Vagina (tissue), 2 donors: ENCODE data around the gene WASF3. TPM values are rescaled to one million over a fixed set of nuclear protein-coding genes. Genes with fewer than 3 reads are reported as not detected.

ENCODE experiments used
- DNase-seq, 2 donors: peaks; one replicate each; pipeline ENCODE4 v3.0.0-alpha.2; 2017; ENCODE audit errors: extremely low spot score in 2 of 2
- H3K27ac ChIP-seq: fragments of 200-600 bp; sonication (generic); one replicate; pipeline ENCODE4 v1.5.1; 2019
- H3K27me3 ChIP-seq: fragments of 200-600 bp; sonication (generic); one replicate; pipeline ENCODE4 v1.5.1; 2019
- H3K36me3 ChIP-seq, 2 donors: fragments of 200-600 bp; sonication (generic); one replicate each; pipeline ENCODE4 v1.5.1; 2017 to 2019
- H3K4me1 ChIP-seq: fragments of 200-600 bp; sonication (generic); one replicate; pipeline ENCODE4 v1.5.1; 2019
- H3K4me3 ChIP-seq, 2 donors: fragments of 200-600 bp; sonication (generic); 1 replicate in 1 of 2; 2 replicates in 1 of 2; pipeline ENCODE4 v1.5.1; 2016 to 2019
- H3K9me3 ChIP-seq: fragments of 200-600 bp; sonication (generic); one replicate; pipeline ENCODE4 v1.5.1; 2019
- CTCF ChIP-seq, 3 experiments: fragments of 450-650 bp in 2 of 3; fragments of 200-600 bp in 1 of 3; sonication (generic) in 1 of 3; IDR thresholded peaks; one replicate each; pipeline ENCODE4 v1.5.1; 2017 to 2019; ENCODE audit warnings: antibody characterized with exemption in 3 of 3, mild to moderate bottlenecking in 2 of 3, moderate library complexity in 2 of 3
- POLR2A ChIP-seq, 2 donors: fragments of 450-650 bp; IDR thresholded peaks; one replicate each; pipeline ENCODE4 v1.6.1; 2017; ENCODE audit warnings: antibody characterized with exemption in 2 of 2, mild to moderate bottlenecking in 2 of 2, moderate library complexity in 2 of 2
- POLR2AphosphoS5 ChIP-seq, 2 donors: sonication (generic); formaldehyde crosslinking; IDR thresholded peaks; one replicate each; pipeline ENCODE4 v1.9.0; 2017; ENCODE audit warnings: antibody characterized with exemption in 2 of 2, mild to moderate bottlenecking in 2 of 2, low read depth in 1 of 2; ENCODE audit not compliant: insufficient read depth in 1 of 2
- intact Hi-C: fragments of 100-400 bp; cut with DNase I; formaldehyde crosslinking; loops from one replicate; pipeline ENCODE4 v1.15.1; 2023
- total RNA-seq: library from RNA; depleted of rRNA; stranded (reverse); fragments of >200 nt; gene quantifications from one replicate; pipeline ENCODE4 v1.2.3, GENCODE V29; 2016

WASF3 gene
- total RNA-seq, 1 donor from 2014 or later = 20.4 TPM

GRCh38 chr13:26616126-26616525 is 58.6 kb downstream of the WASF3 start:
- no peak overlapping the region for H3K27ac ChIP-seq
- TF ChIP-seq POLR2AphosphoS5 (IDR thresholded peaks at IDR 0.05; ENCODE audit: insufficient read depth in 1 of 2, low read depth in 1 of 2) (no peak), POLR2A (IDR thresholded peaks at IDR 0.05) (no peak), CTCF (IDR thresholded peaks at IDR 0.05) (no peak)

GRCh38 chr13:26618726-26619125 is 61.2 kb downstream of the WASF3 start:
- TF ChIP-seq CTCF (IDR thresholded peaks at IDR 0.05) (no peak), POLR2A (IDR thresholded peaks at IDR 0.05) (no peak), POLR2AphosphoS5 (IDR thresholded peaks at IDR 0.05; ENCODE audit: insufficient read depth in 1 of 2, low read depth in 1 of 2) (no peak)
- H3K27me3 ChIP-seq = no peaks in the 10 kb centered on the region
- H3K4me3 ChIP-seq = no peak overlapping the region
- no peaks in the 10 kb centered on the region for H3K4me1 ChIP-seq
- intact Hi-C loops = no loop called here
- no peak overlapping the region for H3K27ac ChIP-seq
- no peaks in the 10 kb centered on the region for H3K9me3 ChIP-seq
- DNase-seq = no peak
- no peaks in the 10 kb centered on the region for H3K36me3 ChIP-seq

More at GRCh38 chr13:26616126-26616525, 58.6 kb downstream of the WASF3 start:
- Histone ChIP-seq H3K4me1 (no peaks in the 10 kb centered on the region), H3K4me3 (no peak overlapping the region), H3K36me3 (no peaks in the 10 kb centered on the region), H3K9me3 (no peaks in the 10 kb centered on the region), H3K27me3 (no peaks in the 10 kb centered on the region)
- intact Hi-C loops = no loop called here
- DNase-seq = no peak

GRCh38 chr13:26619358-26619757 is 61.9 kb downstream of the WASF3 start:
- intact Hi-C loops = no loop called here
- H3K4me1 ChIP-seq = no peaks in the 10 kb centered on the region

DNA sequence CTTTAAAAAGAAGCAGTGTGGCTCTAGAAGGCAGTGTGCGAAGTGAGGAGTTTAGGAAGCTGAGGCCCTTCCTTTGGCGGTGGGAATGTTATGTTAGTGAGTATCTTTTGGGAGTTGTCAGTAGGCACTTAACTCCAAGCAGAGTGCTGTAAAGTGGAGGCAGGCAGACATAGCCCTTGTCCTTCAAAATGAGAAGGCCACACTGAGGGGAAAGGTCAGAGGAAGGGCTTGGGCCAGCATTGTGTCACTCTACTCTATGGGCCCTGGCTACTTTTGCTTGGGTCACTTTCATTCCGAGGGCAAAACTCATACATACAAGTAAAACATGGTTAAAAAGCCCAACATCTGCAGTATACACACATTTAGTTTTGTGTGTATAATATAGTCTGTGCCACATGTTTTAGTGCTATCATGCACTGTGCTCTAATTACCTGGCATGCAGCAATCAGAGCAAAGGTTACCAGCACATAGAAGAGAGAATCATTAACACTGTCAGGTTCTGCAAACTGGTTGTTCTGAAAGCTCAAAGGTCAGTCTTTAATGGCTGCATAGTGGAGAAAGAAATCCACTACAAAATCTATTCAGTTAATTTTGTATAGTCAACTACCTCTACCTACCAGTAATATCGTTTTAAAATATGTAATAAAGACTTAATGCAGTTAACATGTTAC is 64.4 kb downstream of the WASF3 start:
- no peaks in the 10 kb centered on the region for H3K4me1 ChIP-seq
- H3K9me3 ChIP-seq = peaks cover 4% of the 10 kb centered on the region
- TF ChIP-seq CTCF (IDR thresholded peaks at IDR 0.05) = no peak
- H3K27me3 ChIP-seq = no peaks in the 10 kb centered on the region
- H3K4me3 ChIP-seq = no peak overlapping the region
- H3K27ac ChIP-seq = no peak overlapping the region
- intact Hi-C loops = no loop called here
- H3K36me3 ChIP-seq = no peaks in the 10 kb centered on the region
- no peak for DNase-seq

More at GRCh38 chr13:26619358-26619757, 61.9 kb downstream of the WASF3 start:
- H3K36me3 ChIP-seq = no peaks in the 10 kb centered on the region
- H3K4me3 ChIP-seq = no peak overlapping the region
- H3K27me3 ChIP-seq = no peaks in the 10 kb centered on the region
- peaks cover 3% of the 10 kb centered on the region for H3K9me3 ChIP-seq
- H3K27ac ChIP-seq = no peak overlapping the region
- TF ChIP-seq POLR2A (IDR thresholded peaks at IDR 0.05) (no peak), POLR2AphosphoS5 (IDR thresholded peaks at IDR 0.05; ENCODE audit: insufficient read depth in 1 of 2, low read depth in 1 of 2) (no peak), CTCF (IDR thresholded peaks at IDR 0.05) (no peak)
- DNase-seq = no peak

- TF ChIP-seq CTCF (IDR thresholded peaks at IDR 0.05) (no peak), POLR2A (IDR thresholded peaks at IDR 0.05) (no peak), POLR2AphosphoS5 (IDR thresholded peaks at IDR 0.05; ENCODE audit: insufficient read depth in 1 of 2, low read depth in 1 of 2) (no peak)
- no peak overlapping the region for H3K27ac ChIP-seq
- no peak overlapping the region for H3K4me3 ChIP-seq
- no peaks in the 10 kb centered on the region for H3K36me3 ChIP-seq
- intact Hi-C loops = no loop called here
- DNase-seq = no peak
- no peaks in the 10 kb centered on the region for H3K4me1 ChIP-seq
- H3K9me3 ChIP-seq = peaks cover 4% of the 10 kb centered on the region
- no peaks in the 10 kb centered on the region for H3K27me3 ChIP-seq
Measured at GRCh38 chr13:26623125-26623524, 65.6 kb downstream of the WASF3 start.
